ENCODE data around the gene FHIT. TPM values are rescaled to one million over a fixed set of nuclear protein-coding genes. Genes with fewer than 3 reads are reported as not detected.

The FHIT gene
- total and polyA plus RNA-seq, 2 donors from 2014 or later = 20.2 to 61.2 TPM

GRCh38 chr3:60277361-60277800 lies 973.9 kb downstream of the FHIT start:
- FAIRE-seq (no peak), DNase-seq (no peak)
- Histone ChIP-seq H3K27me3 (ENCODE audit: control insufficient read depth, insufficient read depth, low read length) (no peaks in the 10 kb centered on the region), H3K9me3 (ENCODE audit: control insufficient read depth in 2 of 3, insufficient read depth in 1 of 3, low read length in 3 of 3) (no peaks in the 10 kb centered on the region), H3K36me3 (ENCODE audit: control insufficient read depth in 2 of 3, insufficient read depth in 3 of 3, low read length in 3 of 3) (no peaks in the 10 kb centered on the region), H3K4me1 (ENCODE audit: control insufficient read depth in 2 of 3, insufficient read depth in 2 of 3, low read depth in 1 of 3, low read length in 3 of 3) (no peaks in the 10 kb centered on the region), H3K4me3 (ENCODE audit: low read length in 3 of 3) (no peak overlapping the region), H3K27ac (ENCODE audit: low read depth in 2 of 2, low read length in 2 of 2) (no peak overlapping the region), H3K9ac (ENCODE audit: low read length in 3 of 3) (no peak overlapping the region)
- intact Hi-C loops (cut with DNase I) = no loop called here
- no peak for TF ChIP-seq CTCF (IDR thresholded peaks at IDR 0.05; ENCODE audit: borderline replicate concordance, extremely low read depth, insufficient read depth)

GRCh38 chr3:60276615-60277014 lies 974.6 kb downstream of the FHIT start:
- no peak for DNase-seq
- intact Hi-C loops (cut with DNase I) = no loop called here

GRCh38 chr3:60274646-60275045 lies 976.6 kb downstream of the FHIT start:
- no peaks in the 10 kb centered on the region for H3K4me1 ChIP-seq (ENCODE audit: control insufficient read depth in 2 of 3, insufficient read depth in 2 of 3, low read depth in 1 of 3, low read length in 3 of 3)
- TF ChIP-seq CTCF (IDR thresholded peaks at IDR 0.05; ENCODE audit: borderline replicate concordance, extremely low read depth, insufficient read depth) = no peak
- H3K9ac ChIP-seq (ENCODE audit: low read length in 3 of 3) = no peak overlapping the region
- DNase-seq (no peak), FAIRE-seq (no peak)
- no peaks in the 10 kb centered on the region for H3K36me3 ChIP-seq (ENCODE audit: control insufficient read depth in 2 of 3, insufficient read depth in 3 of 3, low read length in 3 of 3)
- H3K27ac ChIP-seq (ENCODE audit: low read depth in 2 of 2, low read length in 2 of 2) = no peak overlapping the region
- H3K27me3 ChIP-seq (ENCODE audit: control insufficient read depth, insufficient read depth, low read length) = no peaks in the 10 kb centered on the region
- intact Hi-C loops (cut with DNase I) = no loop called here
- H3K9me3 ChIP-seq (ENCODE audit: control insufficient read depth in 2 of 3, insufficient read depth in 1 of 3, low read length in 3 of 3) = no peaks in the 10 kb centered on the region
- no peak overlapping the region for H3K4me3 ChIP-seq (ENCODE audit: low read length in 3 of 3)

More at GRCh38 chr3:60276615-60277014, 974.6 kb downstream of the FHIT start:
- H3K4me3 ChIP-seq (ENCODE audit: low read length in 3 of 3) = no peak overlapping the region
- no peak overlapping the region for H3K27ac ChIP-seq (ENCODE audit: low read depth in 2 of 2, low read length in 2 of 2)
- H3K36me3 ChIP-seq (ENCODE audit: control insufficient read depth in 2 of 3, insufficient read depth in 3 of 3, low read length in 3 of 3) = no peaks in the 10 kb centered on the region
- H3K9ac ChIP-seq (ENCODE audit: low read length in 3 of 3) = no peak overlapping the region
- no peak for FAIRE-seq
- no peaks in the 10 kb centered on the region for H3K4me1 ChIP-seq (ENCODE audit: control insufficient read depth in 2 of 3, insufficient read depth in 2 of 3, low read depth in 1 of 3, low read length in 3 of 3)
- H3K9me3 ChIP-seq (ENCODE audit: control insufficient read depth in 2 of 3, insufficient read depth in 1 of 3, low read length in 3 of 3) = no peaks in the 10 kb centered on the region
- no peak for TF ChIP-seq CTCF (IDR thresholded peaks at IDR 0.05; ENCODE audit: borderline replicate concordance, extremely low read depth, insufficient read depth)
- no peaks in the 10 kb centered on the region for H3K27me3 ChIP-seq (ENCODE audit: control insufficient read depth, insufficient read depth, low read length)

- H3K36me3 ChIP-seq (ENCODE audit: control insufficient read depth in 2 of 3, insufficient read depth in 3 of 3, low read length in 3 of 3) = no peaks in the 10 kb centered on the region
- intact Hi-C loops (cut with DNase I) = no loop called here
- H3K4me1 ChIP-seq (ENCODE audit: control insufficient read depth in 2 of 3, insufficient read depth in 2 of 3, low read depth in 1 of 3, low read length in 3 of 3) = no peaks in the 10 kb centered on the region
- no peak for TF ChIP-seq CTCF (IDR thresholded peaks at IDR 0.05; ENCODE audit: borderline replicate concordance, extremely low read depth, insufficient read depth)
- H3K27me3 ChIP-seq (ENCODE audit: control insufficient read depth, insufficient read depth, low read length) = no peaks in the 10 kb centered on the region
- H3K27ac ChIP-seq (ENCODE audit: low read depth in 2 of 2, low read length in 2 of 2) = no peak overlapping the region
- DNase-seq (no peak), FAIRE-seq (no peak)
- no peaks in the 10 kb centered on the region for H3K9me3 ChIP-seq (ENCODE audit: control insufficient read depth in 2 of 3, insufficient read depth in 1 of 3, low read length in 3 of 3)
- no peak overlapping the region for H3K4me3 ChIP-seq (ENCODE audit: low read length in 3 of 3)
- no peak overlapping the region for H3K9ac ChIP-seq (ENCODE audit: low read length in 3 of 3)
Measured at GRCh38 chr3:60274098-60274497, 977.2 kb downstream of the FHIT start.

All from kidney (tissue), 14 donors.